ENCODE results near the gene GATAD2A.

The GATAD2A gene

GRCh38 chr19:19542507-19542906 is 137.0 kb downstream of the GATAD2A start:
- TF ChIP-seq GATA3 (IDR thresholded peaks at IDR 0.05; ENCODE audit: low read depth, low read length) (no peak), GATA2 (IDR thresholded peaks at IDR 0.05; ENCODE audit: low read depth, low read length) (no peak)

- no peak for TF ChIP-seq GATA3 (IDR thresholded peaks at IDR 0.05; ENCODE audit: low read depth, low read length)
- TF ChIP-seq GATA2 (IDR thresholded peaks at IDR 0.05; ENCODE audit: low read depth, low read length) = no peak
Observed at GRCh38 chr19:19543101-19543500, 137.6 kb downstream of the GATAD2A start.

GRCh38 chr19:19543640-19544039 is 138.2 kb downstream of the GATAD2A start:
- no peak for TF ChIP-seq GATA3 (IDR thresholded peaks at IDR 0.05; ENCODE audit: low read depth, low read length)
- TF ChIP-seq GATA2 (IDR thresholded peaks at IDR 0.05; ENCODE audit: low read depth, low read length) = no peak

GRCh38 chr19:19544257-19544953 is 138.9 kb downstream of the GATAD2A start:
- TF ChIP-seq GATA3 (IDR thresholded peaks at IDR 0.05; ENCODE audit: low read depth, low read length) (no peak), GATA2 (IDR thresholded peaks at IDR 0.05; ENCODE audit: low read depth, low read length) (no peak)

- TF ChIP-seq GATA3 (IDR thresholded peaks at IDR 0.05; ENCODE audit: low read depth, low read length) (no peak), GATA2 (IDR thresholded peaks at IDR 0.05; ENCODE audit: low read depth, low read length) (no peak)
Observed at GRCh38 chr19:19544954-19545591, 139.6 kb downstream of the GATAD2A start.

GRCh38 chr19:19545707-19546106 is 140.2 kb downstream of the GATAD2A start:
- TF ChIP-seq GATA2 (IDR thresholded peaks at IDR 0.05; ENCODE audit: low read depth, low read length) (no peak), GATA3 (IDR thresholded peaks at IDR 0.05; ENCODE audit: low read depth, low read length) (no peak)

- TF ChIP-seq GATA3 (IDR thresholded peaks at IDR 0.05; ENCODE audit: low read depth, low read length) (no peak), GATA2 (IDR thresholded peaks at IDR 0.05; ENCODE audit: low read depth, low read length) (no peak)
Observed at GRCh38 chr19:19546751-19547162, 141.3 kb downstream of the GATAD2A start.

GRCh38 chr19:19547674-19548336 is 142.3 kb downstream of the GATAD2A start:
- TF ChIP-seq GATA3 (IDR thresholded peaks at IDR 0.05; ENCODE audit: low read depth, low read length) (no peak), GATA2 (IDR thresholded peaks at IDR 0.05; ENCODE audit: low read depth, low read length) (no peak)

- no peak for TF ChIP-seq GATA3 (IDR thresholded peaks at IDR 0.05; ENCODE audit: low read depth, low read length)
- TF ChIP-seq GATA2 (IDR thresholded peaks at IDR 0.05; ENCODE audit: low read depth, low read length) = no peak
Observed at GRCh38 chr19:19548915-19549759, 143.7 kb downstream of the GATAD2A start.

- no peak for TF ChIP-seq GATA3 (IDR thresholded peaks at IDR 0.05; ENCODE audit: low read depth, low read length)
Observed at GRCh38 chr19:19549804-19550464, 144.5 kb downstream of the GATAD2A start.

GRCh38 chr19:19550485-19550929 is 145.0 kb downstream of the GATAD2A start:
- no peak for TF ChIP-seq GATA3 (IDR thresholded peaks at IDR 0.05; ENCODE audit: low read depth, low read length)
- TF ChIP-seq GATA2 (IDR thresholded peaks at IDR 0.05; ENCODE audit: low read depth, low read length) = no peak

- no peak for TF ChIP-seq GATA2 (IDR thresholded peaks at IDR 0.05; ENCODE audit: low read depth, low read length)
- no peak for TF ChIP-seq GATA3 (IDR thresholded peaks at IDR 0.05; ENCODE audit: low read depth, low read length)
Observed at GRCh38 chr19:19550972-19551852, 145.7 kb downstream of the GATAD2A start.

GRCh38 chr19:19551853-19552192 is 146.3 kb downstream of the GATAD2A start:
- TF ChIP-seq GATA3 (IDR thresholded peaks at IDR 0.05; ENCODE audit: low read depth, low read length) (no peak), GATA2 (IDR thresholded peaks at IDR 0.05; ENCODE audit: low read depth, low read length) (no peak)

Measured in SH-SY5Y (cell line).